NOMO-1 treated with DMSO at 0.1 percent for 48 hours (cell line): ENCODE measurements around the gene S1PR1.
A peak's percentile ranks its signal among the peaks of the same experiment; 100 is the strongest.
"Not testable (repeated sequence)": the region's sequence is repeated elsewhere in the genome, so short reads cannot be mapped to it uniquely, and the experiment has no call there.

Experiments used
- DNase-seq: peaks from one replicate; lab custom pipeline; 2025; ENCODE audit not compliant: unreplicated experiment; lab: John Stamatoyannopoulos, UW

The S1PR1 gene

DNA sequence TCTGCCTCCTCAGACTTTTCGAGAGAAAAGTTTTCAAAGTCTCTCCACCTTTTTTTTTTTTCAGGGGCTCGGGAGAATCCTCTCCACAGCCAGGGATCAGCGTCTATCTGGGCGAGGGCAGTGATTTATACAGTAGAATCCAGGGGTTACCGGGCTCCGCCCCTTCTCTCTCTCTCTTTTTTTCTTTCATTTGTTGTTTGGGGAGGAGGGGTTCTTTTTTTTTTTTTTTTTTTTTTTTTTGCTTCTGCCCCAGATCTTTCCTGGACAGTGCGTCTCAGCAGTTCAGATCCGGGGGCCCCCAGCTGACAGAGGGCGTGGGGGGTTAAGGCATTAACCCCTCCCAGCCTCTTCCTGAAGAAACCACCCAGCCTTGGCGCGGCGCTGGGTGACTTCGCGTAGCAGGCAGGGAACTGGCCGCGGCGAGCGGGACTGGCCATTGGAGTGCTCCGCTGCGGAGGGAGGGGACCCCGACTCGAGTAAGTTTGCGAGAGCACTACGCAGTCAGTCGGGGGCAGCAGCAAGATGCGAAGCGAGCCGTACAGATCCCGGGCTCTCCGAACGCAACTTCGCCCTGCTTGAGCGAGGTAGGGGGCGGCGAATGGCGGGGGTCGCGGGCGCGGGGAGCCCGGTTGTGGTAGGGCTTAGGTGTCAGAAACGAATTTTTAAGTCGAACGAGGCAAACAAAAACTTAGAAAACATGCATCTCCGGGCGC, at the start of gene S1PR1:
S1PR1 (plus strand) TSS at position 504 of the 713 bp plus-strand sequence. CDS start 1,966 bp downstream, outside the sequence.
- DNase-seq: no peak

DNA sequence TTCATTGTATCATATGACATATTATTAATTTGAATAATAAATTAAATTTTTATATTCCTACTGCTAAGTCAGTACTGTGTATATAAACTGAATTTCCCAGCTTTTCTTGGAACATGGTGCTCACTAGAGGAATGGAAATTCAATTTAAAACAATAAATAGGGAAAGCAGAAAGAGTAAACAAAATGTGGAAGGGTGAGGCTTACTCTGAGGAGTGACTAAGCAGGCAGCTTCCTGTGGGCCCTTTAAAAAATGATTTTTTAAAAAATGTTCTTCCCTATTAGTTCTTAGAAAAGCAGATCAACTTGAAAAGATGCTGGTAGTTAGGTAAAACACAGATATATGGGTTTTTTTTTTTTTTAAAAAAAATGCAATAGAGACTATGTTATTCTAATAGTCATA, 49.5 kb upstream of the S1PR1 start:
- DNase-seq: peak; percentile 16

DNA sequence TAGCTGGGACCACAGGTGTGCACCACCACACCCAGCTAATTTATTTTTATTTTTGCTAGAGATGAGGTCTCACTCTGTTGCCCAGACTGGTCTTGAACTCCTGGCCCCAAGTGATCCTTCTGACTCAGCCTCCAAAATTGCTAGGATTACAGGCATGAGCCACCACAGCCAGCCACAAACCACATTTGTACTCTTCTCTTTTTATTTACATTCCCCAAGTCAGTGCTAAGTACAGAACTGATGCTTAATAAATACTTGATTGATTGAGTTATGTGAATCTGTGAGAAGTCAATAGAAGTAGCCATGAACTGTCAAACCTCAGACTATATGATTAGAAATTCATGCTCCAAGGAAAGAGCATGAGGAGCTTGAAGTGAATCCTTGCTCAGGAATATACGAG, 48.5 kb upstream of the S1PR1 start:
- DNase-seq: no peak

DNA sequence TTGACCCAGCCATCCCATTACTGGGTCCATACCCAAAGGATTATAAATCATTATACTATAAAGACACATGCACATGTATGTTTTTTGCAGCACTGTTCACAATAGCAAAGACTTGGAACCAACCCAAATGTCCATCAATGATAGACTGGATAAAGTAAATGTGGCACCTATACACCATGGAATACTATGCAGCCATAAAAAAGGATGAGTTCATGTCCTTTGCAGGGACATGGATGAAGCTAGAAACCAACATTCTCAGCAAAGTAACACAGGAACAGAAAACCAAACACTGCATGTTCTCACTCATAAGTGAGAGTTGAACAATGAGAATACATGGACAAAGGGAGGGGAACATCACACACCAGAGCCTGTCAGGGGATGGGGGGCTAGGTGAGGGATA, 47.9 kb upstream of the S1PR1 start:
- DNase-seq: not testable (repeated sequence)

DNA sequence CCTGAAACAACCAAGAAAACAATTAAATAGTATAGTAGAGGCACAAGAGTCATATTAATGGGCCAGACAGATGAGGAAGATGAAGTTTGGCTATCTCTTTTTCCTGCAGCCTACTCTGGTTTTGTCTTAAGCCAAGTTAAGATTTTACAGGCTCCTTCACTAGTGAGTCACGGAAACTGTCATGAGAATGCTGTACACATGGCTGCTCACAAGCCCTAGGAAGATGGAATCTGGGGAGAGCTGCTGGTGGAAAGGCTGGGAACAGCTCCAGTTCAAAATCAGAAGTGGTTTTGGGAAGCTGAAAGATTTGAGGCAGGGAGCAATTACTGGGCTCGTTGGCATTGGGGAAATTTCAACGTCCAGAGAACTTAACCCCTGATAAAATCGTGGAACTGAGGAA, 46.4 kb upstream of the S1PR1 start:
- DNase-seq: no peak

DNA sequence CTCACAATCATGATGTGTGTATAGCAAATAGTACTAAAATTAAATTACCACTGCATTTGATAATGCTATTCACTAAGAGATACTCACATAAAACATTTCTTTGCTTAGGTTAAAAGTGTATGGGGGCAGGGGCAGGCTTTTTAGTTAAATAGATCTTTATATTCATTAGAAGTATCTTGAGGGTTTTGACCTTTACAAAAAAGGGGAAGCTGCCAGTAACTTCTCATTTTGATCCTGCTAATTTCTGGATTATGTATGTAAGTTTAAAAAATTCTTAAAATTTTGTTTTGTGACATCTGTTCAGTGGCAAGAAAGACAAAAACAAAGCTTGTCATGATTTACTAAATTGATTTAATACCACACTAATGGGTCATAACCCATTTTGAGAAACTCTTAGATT, 45.8 kb upstream of the S1PR1 start:
- DNase-seq: peak; percentile 45

DNA sequence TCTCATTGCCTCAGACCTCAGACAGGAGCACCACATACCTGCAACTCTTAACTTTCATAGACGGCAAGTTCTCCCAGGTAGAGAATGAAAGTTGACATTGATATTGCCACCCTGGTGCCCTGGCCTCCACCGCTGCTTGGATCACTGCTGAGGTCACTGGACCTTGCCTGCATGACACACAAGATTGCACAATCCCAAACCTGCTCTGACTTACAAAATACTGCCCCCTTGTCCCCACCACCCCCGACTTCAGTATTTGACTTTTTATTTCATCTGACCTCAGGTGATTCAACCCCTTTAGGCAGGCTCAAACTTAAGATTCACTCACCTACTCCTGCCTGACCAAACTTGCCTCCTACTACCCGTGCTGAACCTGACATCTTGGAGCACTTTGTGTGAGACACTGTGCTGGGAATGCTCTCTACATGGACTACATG, 43.1 kb upstream of the S1PR1 start:
- peak; percentile 13 for DNase-seq

DNA sequence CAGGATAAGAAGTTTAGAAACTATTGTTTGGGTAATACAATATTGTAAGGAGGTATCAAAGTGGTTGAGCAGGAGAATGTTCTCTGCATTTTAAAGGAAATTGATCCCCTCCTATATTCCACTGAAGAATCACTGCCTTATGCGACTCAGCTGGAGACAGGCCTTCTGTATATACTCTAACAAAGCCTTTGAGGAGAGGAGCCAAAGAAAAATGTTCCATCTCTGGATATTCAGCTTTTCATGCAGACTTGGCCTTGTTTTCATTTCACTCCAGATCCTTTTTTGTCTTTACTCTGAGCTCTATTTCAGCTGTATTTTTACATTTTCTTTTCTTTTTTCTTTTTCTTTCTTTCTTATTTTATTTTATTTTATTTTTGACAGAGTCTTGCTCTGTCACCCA, 42.1 kb upstream of the S1PR1 start:
- DNase-seq: no peak

DNA sequence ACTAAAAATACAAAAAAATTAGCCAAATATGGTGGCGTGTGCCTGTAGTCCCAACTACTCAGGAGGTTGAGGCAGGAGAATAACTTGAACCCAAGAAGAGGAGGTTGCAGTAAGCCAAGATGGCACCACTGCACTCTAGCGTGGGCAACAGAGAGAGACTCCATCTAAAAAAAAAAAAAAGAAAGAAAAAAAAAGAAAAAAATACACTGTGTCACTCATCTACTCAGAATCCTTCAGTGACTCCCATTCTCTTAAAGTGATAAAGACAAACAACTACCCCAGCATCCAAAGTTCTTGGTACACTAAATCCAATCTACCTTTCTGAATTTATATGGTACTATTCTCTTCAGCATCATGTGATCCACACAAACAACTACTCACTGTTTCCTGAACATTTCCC, 40.2 kb upstream of the S1PR1 start:
- no peak for DNase-seq

DNA sequence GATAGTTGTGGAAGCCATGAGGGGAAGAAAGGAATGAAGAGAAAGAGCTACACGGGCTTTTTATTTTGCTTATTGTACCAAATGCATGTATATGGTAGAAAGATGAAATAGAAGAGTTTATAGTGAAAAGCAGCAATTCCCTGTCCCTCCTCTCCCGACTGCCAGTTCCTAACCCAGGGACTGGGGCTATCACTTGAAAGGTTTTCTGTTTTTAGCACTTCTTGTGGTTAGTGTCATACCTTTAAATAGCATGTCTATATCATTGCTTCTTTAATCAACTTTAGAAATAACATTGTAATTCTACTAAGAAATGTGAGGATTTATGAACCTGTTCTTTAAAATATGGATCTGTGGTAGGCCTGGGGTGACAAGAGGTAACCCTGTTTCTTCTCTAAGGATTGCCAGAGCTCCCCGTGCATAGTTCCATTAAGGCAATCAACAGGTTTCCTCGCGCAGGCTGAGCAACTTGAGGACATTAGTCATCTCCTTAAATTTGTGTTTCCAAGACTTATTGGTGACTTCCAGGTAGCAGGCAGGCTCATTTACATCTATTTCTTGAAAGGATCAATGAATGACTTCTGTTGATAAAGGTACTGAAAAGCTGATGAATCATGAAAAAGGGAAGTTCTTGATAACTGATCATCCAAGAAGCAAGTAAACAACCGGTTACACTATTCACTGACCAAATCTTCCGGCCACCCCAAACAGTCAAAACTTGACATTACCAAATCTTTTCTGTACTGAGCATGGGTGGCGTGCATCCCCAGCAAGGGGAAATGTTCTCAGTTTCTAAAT, 37.8 kb upstream of the S1PR1 start:
- DNase-seq: peak; percentile 36

DNA sequence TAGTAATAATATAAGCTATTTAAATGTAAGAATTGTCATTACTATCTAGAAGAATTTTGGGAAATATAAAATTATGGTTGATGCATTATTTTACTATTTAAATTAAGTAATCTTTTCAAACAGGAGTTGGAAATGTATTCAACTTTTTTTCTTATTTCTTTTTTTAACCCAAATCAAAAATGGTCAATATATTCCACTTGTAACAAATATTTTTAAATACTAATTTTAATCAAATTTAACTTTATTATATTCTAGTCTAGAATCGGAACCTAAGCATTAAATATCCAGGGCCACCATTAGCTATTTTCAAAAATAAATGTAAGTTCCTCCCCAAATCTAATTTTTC, 37.2 kb upstream of the S1PR1 start:
- no peak for DNase-seq

DNA sequence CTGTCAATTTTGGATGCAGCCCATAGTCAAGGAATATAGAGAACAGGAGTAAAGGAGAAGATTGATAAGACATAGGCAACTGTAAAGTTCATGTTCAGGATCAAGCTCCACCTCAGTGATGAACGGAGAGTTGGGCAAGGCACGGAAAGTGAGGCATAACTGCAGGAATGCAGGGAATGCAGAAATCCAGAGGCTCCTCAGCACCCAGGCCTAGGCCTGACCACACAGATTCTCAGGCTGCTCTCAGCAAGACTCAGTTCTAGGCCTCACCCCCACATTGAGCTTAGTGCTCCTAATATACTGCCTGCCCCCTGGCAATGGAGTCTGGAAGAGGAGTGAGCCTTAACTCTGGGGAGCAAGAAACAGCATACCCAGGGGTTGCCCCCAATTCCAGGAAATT, 36.3 kb upstream of the S1PR1 start:
- no peak for DNase-seq

DNA sequence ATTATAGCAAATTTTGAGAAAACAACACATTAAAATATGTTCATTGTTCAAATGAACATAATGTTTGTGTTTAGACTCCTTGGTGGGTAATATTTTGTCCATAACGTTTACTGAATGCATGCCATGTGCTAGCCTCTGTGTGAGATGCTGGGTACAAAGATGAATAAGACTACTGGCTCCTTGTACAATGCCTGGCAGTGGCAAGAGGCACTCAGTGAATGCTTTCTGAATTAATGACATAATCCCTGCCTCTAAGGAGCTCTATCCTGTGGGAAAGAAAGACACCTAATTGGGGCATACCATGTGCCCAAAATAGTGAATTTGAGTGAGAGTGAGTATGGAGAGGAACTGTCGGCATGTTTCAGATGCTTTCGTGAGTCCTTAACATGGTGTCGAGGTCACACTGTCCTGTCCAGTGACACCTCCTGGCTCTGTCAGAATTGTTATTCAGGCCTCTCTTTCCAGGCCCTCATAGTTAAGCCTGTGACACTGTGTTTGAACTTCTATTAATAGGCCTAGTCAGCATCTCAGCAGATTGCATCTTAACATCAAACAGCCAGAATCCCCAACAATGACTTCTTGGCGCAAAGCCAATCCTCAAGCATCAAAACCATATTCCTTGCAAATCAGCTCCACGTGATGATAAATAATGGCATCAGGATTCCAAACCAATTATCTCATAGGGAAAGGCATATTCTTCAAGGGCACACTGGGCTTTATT, 32.8 kb upstream of the S1PR1 start:
- DNase-seq: no peak

DNA sequence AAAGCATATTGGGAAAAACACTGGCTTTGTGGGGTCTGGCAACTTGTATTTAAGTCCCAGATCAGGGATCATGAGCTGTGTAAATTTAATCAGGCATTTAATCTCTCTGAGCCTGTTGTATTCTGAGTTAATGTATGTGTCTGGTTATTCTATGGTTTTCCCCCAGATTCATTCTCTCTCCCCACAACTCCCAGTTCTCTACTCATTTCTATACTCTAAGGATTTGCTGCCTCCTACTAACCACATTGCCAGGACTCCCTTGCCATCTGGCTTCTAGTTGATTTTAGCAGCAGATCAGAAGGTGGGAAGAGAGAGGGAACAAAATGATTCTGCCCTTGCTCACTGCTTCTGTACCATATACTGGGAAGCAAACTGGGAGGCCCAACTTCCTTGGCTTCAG, 31.4 kb upstream of the S1PR1 start:
- DNase-seq: no peak

DNA sequence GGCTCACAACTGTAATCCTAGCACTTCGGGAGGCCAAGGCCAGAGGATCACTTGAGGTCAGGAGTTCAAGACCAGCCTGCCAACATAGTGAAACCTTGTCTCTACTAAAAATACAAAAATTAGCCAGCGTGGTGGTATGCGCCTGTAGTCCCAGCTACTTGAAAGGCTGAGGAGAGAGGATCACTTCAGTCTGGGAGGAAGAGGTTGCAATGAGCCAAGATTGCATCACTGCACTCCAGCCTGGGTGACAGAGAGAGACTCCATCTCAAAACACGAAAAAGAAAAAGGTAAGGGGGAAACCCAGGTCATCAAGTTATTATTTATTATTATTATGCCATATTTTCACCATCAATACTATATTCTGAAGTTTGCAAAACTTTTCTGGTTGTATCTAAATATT, 30.7 kb upstream of the S1PR1 start:
- DNase-seq: not testable (repeated sequence)

DNA sequence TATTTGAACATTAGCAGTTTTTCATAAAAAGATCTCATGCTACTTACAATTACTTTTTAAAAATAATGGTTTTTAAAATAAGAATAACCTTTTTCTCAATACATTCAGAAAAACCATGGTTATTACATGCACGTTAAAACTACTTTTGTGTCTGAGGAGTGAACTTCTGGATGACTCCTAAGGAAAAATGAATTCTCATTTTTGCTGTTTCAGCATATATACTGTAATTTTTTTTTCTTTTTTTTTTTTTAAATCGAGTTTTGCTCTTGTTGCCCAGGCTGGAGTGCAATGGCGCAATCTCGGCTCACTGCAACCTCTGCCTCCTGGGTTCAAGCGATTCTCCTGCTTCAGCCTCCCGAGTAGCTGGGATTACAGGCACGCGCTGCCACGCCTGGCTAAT, 29.5 kb upstream of the S1PR1 start:
- not testable (repeated sequence) for DNase-seq

DNA sequence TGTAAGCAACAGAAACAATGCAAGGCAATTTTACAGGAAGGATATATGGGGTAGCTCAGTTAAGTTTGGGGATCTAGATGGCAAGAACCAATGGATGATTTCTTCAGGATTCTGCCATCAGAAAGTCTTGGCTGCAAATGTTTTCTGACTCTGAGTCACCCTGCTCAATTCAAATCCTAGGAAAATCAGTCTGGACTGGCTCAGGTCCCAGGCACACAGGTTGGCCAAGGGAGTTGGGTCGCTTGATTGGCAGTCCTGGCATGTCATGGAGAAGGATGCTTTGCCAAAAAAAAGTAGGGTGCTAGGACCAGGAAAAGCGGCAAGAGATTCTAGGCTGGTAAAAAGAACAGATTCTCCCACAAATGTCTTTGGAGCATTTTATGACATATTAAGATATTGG, 28.9 kb upstream of the S1PR1 start:
- DNase-seq: no peak

DNA sequence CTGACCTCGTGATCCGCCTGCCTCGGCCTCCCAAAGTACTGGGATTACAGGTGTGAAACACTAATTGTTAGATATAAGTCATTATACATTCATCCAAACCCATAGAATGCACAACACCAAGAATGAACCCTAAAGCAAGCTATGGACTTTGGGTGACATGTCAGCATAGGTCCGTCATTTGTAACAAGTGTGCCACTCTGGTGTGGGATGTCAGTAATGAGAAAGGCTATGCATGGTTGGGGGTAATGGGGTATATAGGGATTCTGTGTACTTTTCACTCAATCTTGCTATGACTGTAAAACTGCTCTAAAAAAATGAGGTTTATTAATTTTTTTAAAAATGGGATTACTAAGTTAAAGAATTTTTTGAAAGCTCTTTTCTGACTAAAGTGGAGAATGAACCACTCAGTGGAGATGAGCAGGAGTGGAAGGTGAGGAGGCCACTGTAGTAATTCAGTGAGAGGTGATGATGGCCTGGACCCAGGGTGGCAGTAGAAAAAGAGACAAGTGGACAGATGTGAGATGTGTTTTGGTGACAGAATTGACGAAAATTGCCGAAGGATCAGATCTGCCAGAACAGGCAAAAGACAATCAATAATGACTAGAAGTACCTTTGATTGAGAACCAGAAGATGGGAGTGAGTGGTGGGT, 21.3 kb upstream of the S1PR1 start:
- DNase-seq: no peak

DNA sequence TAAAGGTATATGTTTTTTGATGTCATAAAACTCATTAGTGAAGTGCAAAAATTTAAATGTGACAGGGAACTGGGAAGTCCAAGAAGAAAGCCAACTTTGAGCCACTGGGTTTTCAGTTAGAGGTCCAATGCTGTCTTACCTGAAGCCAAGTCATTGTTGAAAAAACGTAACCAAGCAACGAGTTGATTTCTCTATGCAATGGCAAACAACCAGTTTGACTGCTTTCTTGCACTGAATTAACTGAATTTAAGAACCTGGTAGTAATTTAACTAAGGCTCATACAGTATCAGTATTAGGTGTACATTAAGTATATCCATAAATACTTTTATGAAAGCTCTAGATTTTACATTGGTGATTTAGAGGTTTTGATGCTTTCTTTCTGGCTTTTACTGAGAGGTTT, 20.2 kb upstream of the S1PR1 start:
- DNase-seq: no peak

DNA sequence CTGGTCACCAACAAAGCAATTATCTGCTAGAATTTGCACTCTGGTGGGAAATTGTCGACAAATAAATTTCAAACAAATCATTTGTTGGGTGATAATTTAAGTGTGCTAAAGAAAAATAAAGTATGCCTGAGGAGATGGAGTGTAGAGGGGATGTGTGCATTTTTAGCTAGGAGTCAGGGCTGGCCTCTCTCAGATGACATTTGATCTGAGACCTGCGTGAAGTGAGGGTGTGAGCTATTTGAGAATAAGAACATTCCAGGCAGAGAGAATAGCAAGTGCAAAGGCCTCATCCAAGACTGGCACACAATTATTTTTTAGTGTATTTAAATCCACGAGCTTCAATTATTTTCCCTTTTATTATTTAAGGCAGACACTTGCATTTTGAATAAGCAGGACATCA, 19.7 kb upstream of the S1PR1 start:
- DNase-seq: no peak

DNA sequence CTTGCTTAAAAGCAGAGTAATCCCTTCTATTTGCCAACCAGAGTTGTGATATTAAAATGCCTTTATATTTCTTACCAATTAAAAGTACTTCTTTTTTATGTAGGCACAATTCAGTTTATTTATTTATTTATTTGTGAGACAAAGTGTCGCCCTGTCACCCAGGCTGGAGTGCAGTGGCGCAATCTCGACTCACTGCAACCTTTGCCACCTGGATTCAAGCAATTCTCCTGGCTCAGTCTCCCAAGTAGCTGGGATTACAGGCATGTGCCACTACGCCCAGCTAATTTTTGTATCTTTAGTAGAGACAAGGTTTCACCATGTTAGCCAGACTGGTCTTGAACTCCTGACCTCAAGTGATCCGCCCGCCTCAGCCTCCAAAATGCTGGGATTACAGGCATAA, 17.9 kb upstream of the S1PR1 start:
- not testable (repeated sequence) for DNase-seq
